Panc1 (cell line): ENCODE data around the gene SLF1. TPM values are rescaled to one million over a fixed set of nuclear protein-coding genes. Genes with fewer than 3 reads are reported as not detected.

Experiments
- ATAC-seq: fragments of 200-7000 bp; cut with Tn5 transposase; 2 replicates; pipeline ENCODE4 v1.9.1; 2020; ENCODE audit warnings: mild to moderate bottlenecking, moderate library complexity
- BruUV-seq: library from RNA; stranded (reverse); fragments of 400-500 nt; replicated peaks from 2 replicates; lab custom pipeline; 2021; lab: Mats Ljungman, UMichigan
- CTCF ChIA-PET: fragments of 300-600 bp; sonication (Branson Sonifier 250); formaldehyde crosslinking; loops from one replicate; lab custom pipeline; 2022; ENCODE audit warnings: antibody characterized with exemption; lab: Charles Lee
- POLR2A ChIA-PET: fragments of 300-600 bp; sonication (Branson Sonifier 250); formaldehyde crosslinking; loops from one replicate; lab custom pipeline; 2022; ENCODE audit warnings: antibody characterized with exemption; lab: Charles Lee
- DNase-seq: peaks from one replicate; pipeline ENCODE4 v3.0.0-alpha.2; 2010; ENCODE audit warnings: low read depth, low spot score
- H3K27ac ChIP-seq: 2 replicates; pipeline ENCODE4 v1.5.1; 2011; ENCODE audit warnings: mild to moderate bottlenecking, low read length, inconsistent platforms
- H3K27me3 ChIP-seq: fragments of 200-500 bp; sonication (Bioruptor generic); 2 replicates; pipeline ENCODE4 v1.6.0; 2014; ENCODE audit warnings: low read length, inconsistent platforms; ENCODE audit not compliant: control insufficient read depth, insufficient read depth
- H3K36me3 ChIP-seq: fragments of 200-500 bp; sonication (Bioruptor generic); 2 replicates; pipeline ENCODE4 v1.5.1; 2014; ENCODE audit warnings: inconsistent platforms, mild to moderate bottlenecking, low read length, moderate library complexity; ENCODE audit not compliant: control insufficient read depth, insufficient read depth
- H3K4me1 ChIP-seq: 2 replicates; pipeline ENCODE4 v1.5.1; 2011; ENCODE audit warnings: inconsistent platforms, mild to moderate bottlenecking, low read length, moderate library complexity; ENCODE audit not compliant: control insufficient read depth, insufficient read depth
- H3K4me3 ChIP-seq, 2 experiments: 2 replicates each; pipeline ENCODE4 v1.5.1; 2011 to 2012; ENCODE audit warnings: low read depth in 2 of 2, low read length in 2 of 2, mild to moderate bottlenecking in 2 of 2, inconsistent platforms in 1 of 2, moderate library complexity in 1 of 2
- H3K9me3 ChIP-seq: fragments of 200-500 bp; sonication (Bioruptor generic); 2 replicates; pipeline ENCODE4 v1.5.1; 2014; ENCODE audit warnings: low read depth, mild to moderate bottlenecking, inconsistent platforms, low read length, moderate library complexity; ENCODE audit not compliant: control insufficient read depth, insufficient read depth
- CTCF ChIP-seq: fragments of 450-650 bp; IDR thresholded peaks from 2 replicates; pipeline ENCODE4 v1.5.1; 2017; ENCODE audit warnings: mild to moderate bottlenecking
- POLR2AphosphoS5 ChIP-seq: IDR thresholded peaks from 2 replicates; pipeline ENCODE4 v1.6.1; 2012; ENCODE audit warnings: mild to moderate bottlenecking, low read depth, low read length, moderate library complexity
- REST ChIP-seq, 2 experiments: IDR thresholded peaks; 2 replicates each; pipeline ENCODE4 v1.6.1; 2011 to 2012; ENCODE audit warnings: low read depth in 2 of 2, control low read depth in 1 of 2, low read length in 1 of 2, mild to moderate bottlenecking in 1 of 2, moderate library complexity in 1 of 2; ENCODE audit not compliant: insufficient read depth in 1 of 2
- SIN3A ChIP-seq: IDR thresholded peaks from 2 replicates; pipeline ENCODE4 v1.6.1; 2012; ENCODE audit warnings: low read depth, mild to moderate bottlenecking, low read length, moderate library complexity, borderline replicate concordance; ENCODE audit not compliant: insufficient read depth
- TCF7L2 ChIP-seq: IDR thresholded peaks from 2 replicates; pipeline ENCODE4 v1.6.1; 2011; ENCODE audit warnings: mild to moderate bottlenecking, low read depth, low read length, inconsistent platforms
- in situ Hi-C: cut with HindIII; loops from 2 replicates; pipeline ENCODE4 v1.10.0; 2016; ENCODE audit warnings: low sequenced_read_pairs, low pct_unique_long_range_greater_than_20kb
- intact Hi-C: fragments of 100-400 bp; cut with micrococcal nuclease; formaldehyde crosslinking; loops from one replicate; pipeline ENCODE4 v1.10.0; 2022; ENCODE audit not compliant: unreplicated experiment
- total RNA-seq: library from RNA; stranded (reverse); gene quantifications from one replicate; pipeline ENCODE4 v1.2.1, GENCODE V29; 2021; ENCODE audit not compliant: unreplicated experiment

Gene SLF1
- total RNA-seq, 1 experiment from 2014 or later, result 9.7 TPM

- intact Hi-C loops, result no loop called here
- CTCF ChIA-PET, result no interaction called here
Measured at GRCh38 chr5:94725142-94725541, 106.7 kb downstream of the SLF1 start.

GRCh38 chr5:94731471-94731870 lies 113.0 kb downstream of the SLF1 start:
- no peak overlapping the region for H3K4me3 ChIP-seq
- no peaks in the 10 kb centered on the region for H3K4me1 ChIP-seq
- TF ChIP-seq TCF7L2 (no peak), REST (IDR thresholded peaks at IDR 0.05; ENCODE audit: insufficient read depth in 1 of 2, low read depth in 2 of 2, low read length in 1 of 2) (no peak), POLR2AphosphoS5 (no peak), CTCF (no peak), SIN3A (no peak)
- BruUV-seq, result no TSS peak
- H3K27ac ChIP-seq, result no peak overlapping the region
- ATAC-seq (no peak), DNase-seq (no peak)
- in situ Hi-C loops, result no loop called here
- H3K36me3 ChIP-seq, result no peaks in the 10 kb centered on the region
- intact Hi-C loops, result no loop called here
- POLR2A ChIA-PET, result no interaction called here
- H3K9me3 ChIP-seq, result no peaks in the 10 kb centered on the region
- CTCF ChIA-PET, result no interaction called here
- no peaks in the 10 kb centered on the region for H3K27me3 ChIP-seq

More at GRCh38 chr5:94725142-94725541, 106.7 kb downstream of the SLF1 start:
- no peaks in the 10 kb centered on the region for H3K27me3 ChIP-seq
- TF ChIP-seq TCF7L2 (no peak), SIN3A (no peak), POLR2AphosphoS5 (no peak), REST (IDR thresholded peaks at IDR 0.05; ENCODE audit: insufficient read depth in 1 of 2, low read depth in 2 of 2, low read length in 1 of 2) (no peak)
- POLR2A ChIA-PET, result no interaction called here
- H3K36me3 ChIP-seq, result no peaks in the 10 kb centered on the region
- no peaks in the 10 kb centered on the region for H3K9me3 ChIP-seq
- ATAC-seq, result no peak
- BruUV-seq, result no TSS peak
- DNase-seq, result no peak
- no peak overlapping the region for H3K4me3 ChIP-seq
- H3K27ac ChIP-seq, result no peak overlapping the region
- no peaks in the 10 kb centered on the region for H3K4me1 ChIP-seq
- in situ Hi-C loops, result no loop called here
